BJ (cell line): ENCODE measurements around the gene GRN. TPM values are rescaled to one million over a fixed set of nuclear protein-coding genes. Genes with fewer than 3 reads are reported as not detected.
"Not testable (repeated sequence)": the region's sequence is repeated elsewhere in the genome, so short reads cannot be mapped to it uniquely, and the experiment has no call there.

ENCODE experiments used
- CTCF ChIA-PET: fragments of 350-600 bp; formaldehyde crosslinking; extraction: SDS; loops from one replicate; lab custom pipeline; 2021; ENCODE audit warnings: antibody characterized with exemption, inconsistent platforms; lab: Yijun Ruan, JAX
- POLR2A ChIA-PET: fragments of 300-600 bp; sonication (Branson Sonifier 250); formaldehyde crosslinking; extraction: SDS; loops from one replicate; lab custom pipeline; 2021; ENCODE audit warnings: antibody characterized with exemption; lab: Charles Lee
- DNase-seq: peaks from one replicate; pipeline ENCODE4 v3.0.0-alpha.2; 2011; ENCODE audit warnings: low read depth
- H3K27me3 ChIP-seq: 2 replicates; pipeline ENCODE4 v1.6.0; 2011; ENCODE audit warnings: low read length; ENCODE audit not compliant: control insufficient read depth, insufficient read depth
- H3K36me3 ChIP-seq: 2 replicates; pipeline ENCODE4 v1.5.1; 2011; ENCODE audit warnings: low read length; ENCODE audit not compliant: control insufficient read depth, insufficient read depth
- H3K4me3 ChIP-seq: 2 replicates; pipeline ENCODE4 v1.5.1; 2011; ENCODE audit warnings: low read depth, mild to moderate bottlenecking, control low read depth, low read length
- CTCF ChIP-seq: IDR thresholded peaks from 2 replicates; pipeline ENCODE4 v1.5.1; 2011; ENCODE audit warnings: low read depth, mild to moderate bottlenecking, control low read depth, inconsistent platforms, low read length, moderate library complexity; ENCODE audit not compliant: insufficient read depth
- polyA plus RNA-seq: library from polyadenylated mRNA; depleted of rRNA; stranded (reverse); fragments of >200 nt; gene quantifications from 2 replicates; pipeline ENCODE4 v1.2.3, GENCODE V29; 2011

Gene GRN
- polyA plus RNA-seq, 1 experiment, result 581 TPM

GRCh38 chr17:44386182-44386525 is 41.1 kb downstream of the GRN start:
- Histone ChIP-seq H3K27me3 (peaks cover 10% of the 10 kb centered on the region), H3K36me3 (no peaks in the 10 kb centered on the region), H3K4me3 (no peak overlapping the region)
- DNase-seq, result no peak
- ChIA-PET CTCF (interaction anchor here (0.7 to 2.5 kb wide), 8 partner anchors 10 to 137 kb away, joined by 3 to 11 read pairs (median 4); partner anchors contain the start of gene FAM171A2), POLR2A (no interaction called here)
- no peak for TF ChIP-seq CTCF

- CTCF ChIA-PET, result no interaction called here
- TF ChIP-seq CTCF, result no peak
Observed at GRCh38 chr17:44387804-44388203, 42.7 kb downstream of the GRN start.

GRCh38 chr17:44389281-44389680 is 44.2 kb downstream of the GRN start, which contains the start of gene ITGA2B:
TSS of gene ITGA2B (minus strand) at chr17:44389649. CDS start at chr17:44389473, 176 bp downstream.
- ChIA-PET CTCF (interaction anchor here (1.3 to 1.4 kb wide), 3 partner anchors 9 to 134 kb away, joined by 3 to 4 read pairs (median 4); no protein-coding TSS in a partner anchor), POLR2A (no interaction called here)
- Histone ChIP-seq H3K36me3 (no peaks in the 10 kb centered on the region), H3K27me3 (peaks cover 5% of the 10 kb centered on the region), H3K4me3 (no peak within 1 kb of the TSS)
- DNase-seq, result no peak
- no peak for TF ChIP-seq CTCF

More at GRCh38 chr17:44387804-44388203, 42.7 kb downstream of the GRN start:
- H3K4me3 ChIP-seq, result no peak overlapping the region
- no peaks in the 10 kb centered on the region for H3K36me3 ChIP-seq
- POLR2A ChIA-PET, result no interaction called here
- H3K27me3 ChIP-seq, result peaks cover 10% of the 10 kb centered on the region
- no peak for DNase-seq

- no peaks in the 10 kb centered on the region for H3K36me3 ChIP-seq
- no peak overlapping the region for H3K4me3 ChIP-seq
- no peak for TF ChIP-seq CTCF
- ChIA-PET CTCF (interaction anchor here (0.7 to 1.4 kb wide), 5 partner anchors 9 to 133 kb away, joined by 3 to 4 read pairs (median 3); no protein-coding TSS in a partner anchor), POLR2A (no interaction called here)
- DNase-seq, result no peak
- peaks cover 2% of the 10 kb centered on the region; the same call in 1 of the 2 replicates for H3K27me3 ChIP-seq
Observed at GRCh38 chr17:44389723-44390202, 44.7 kb downstream of the GRN start.

- CTCF ChIA-PET, result interaction anchor here (0.7 to 1.4 kb wide), 5 partner anchors 10 to 133 kb away, joined by 3 to 4 read pairs (median 3); no protein-coding TSS in a partner anchor
- DNase-seq, result no peak
- no peak for TF ChIP-seq CTCF
- Histone ChIP-seq H3K36me3 (no peaks in the 10 kb centered on the region), H3K4me3 (no peak overlapping the region), H3K27me3 (no peaks in the 10 kb centered on the region)
- POLR2A ChIA-PET, result no interaction called here
Observed at GRCh38 chr17:44390250-44390870, 45.3 kb downstream of the GRN start.

- H3K36me3 ChIP-seq, POLR2A ChIA-PET, DNase-seq, H3K27me3 ChIP-seq, H3K4me3 ChIP-seq: not testable (repeated sequence)
- CTCF ChIA-PET, result interaction anchor here (0.6 to 1.4 kb wide), 4 partner anchors 64 to 191 kb away, joined by 3 to 4 read pairs (median 3); no protein-coding TSS in a partner anchor
Observed at GRCh38 chr17:44394112-44394511, 49.0 kb downstream of the GRN start.
